ENCODE results near the gene EIF4E3. TPM values are rescaled to one million over a fixed set of nuclear protein-coding genes. Genes with fewer than 3 reads are reported as not detected.

The EIF4E3 gene
- total RNA-seq, 3 donors from 2014 or later (not counting 1 experiment from before 2014, with no cell fraction given) = 44.9 to 52.2 (median 46.7) TPM

DNA sequence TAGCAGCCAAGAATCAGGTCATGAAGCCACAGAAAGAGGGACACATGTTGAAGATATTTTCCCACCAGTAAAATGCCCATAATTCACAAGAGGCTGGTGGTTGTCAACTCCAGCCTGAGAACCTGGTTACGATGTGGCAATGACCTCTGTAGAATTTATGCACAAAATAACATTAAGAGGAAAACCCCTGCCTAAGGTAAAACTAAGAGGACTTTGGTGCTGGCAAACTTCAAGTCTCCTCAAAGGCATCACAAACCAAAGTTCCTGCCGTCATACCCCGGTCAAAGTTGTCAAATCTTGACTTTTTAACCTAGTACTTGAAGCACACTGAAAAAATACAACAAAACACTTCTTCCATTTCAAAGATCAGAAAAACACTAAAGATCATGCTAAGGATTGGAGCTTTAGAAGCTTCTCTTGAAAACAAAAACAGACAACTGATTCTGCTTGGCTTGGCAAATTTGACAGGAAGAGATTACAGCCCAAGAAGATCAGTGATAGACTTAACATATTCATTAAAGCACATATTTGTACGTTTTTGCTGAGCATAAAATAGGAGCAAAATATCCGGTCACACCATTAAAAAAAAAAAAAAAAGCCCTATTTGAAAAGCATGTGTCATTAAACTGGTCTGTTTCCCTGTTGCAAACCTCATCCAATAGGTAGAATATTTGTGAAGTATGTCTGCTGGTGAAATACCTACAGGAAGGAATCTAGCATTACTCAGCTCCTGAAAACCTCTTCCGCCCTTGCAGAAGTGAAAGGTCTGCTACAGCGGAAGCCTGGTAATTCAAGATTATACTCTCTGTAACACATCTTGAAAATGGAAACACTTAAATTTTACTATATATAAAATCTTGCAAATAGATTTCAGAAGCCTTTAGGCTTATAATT is 22.8 kb downstream of the EIF4E3 start:
- Histone ChIP-seq H3K9me3 (ENCODE audit: control insufficient read depth, insufficient read depth, low read length) (no peaks in the 10 kb centered on the region), H3K4me1 (ENCODE audit: control insufficient read depth, insufficient read depth, low read length) (peaks cover 20% of the 10 kb centered on the region), H3K36me3 (ENCODE audit: control insufficient read depth, insufficient read depth, low read length) (peaks cover 4% of the 10 kb centered on the region), H3K27me3 (ENCODE audit: control insufficient read depth, insufficient read depth, low read length) (no peaks in the 10 kb centered on the region), H3K4me3 (ENCODE audit: low read length) (no peak overlapping the region), H3K27ac (ENCODE audit: low read length) (peak overlapping the region; percentile 59)
- DNase-seq (peak in 1 of 2 donors; percentile 69), ATAC-seq (peak; percentile 83 to 88 (median 85))
- intact Hi-C loops (cut with micrococcal nuclease) = loop anchor here (10.0 kb wide), 1 partner anchor 1142 kb away; the partner anchor contains the start of gene SHQ1
- H3K4me3 Mint-ChIP-seq = peak overlapping the region; percentile 84
- H3K27me3 Mint-ChIP-seq (ENCODE audit: low read depth in 2 of 2) = no peaks in the 10 kb centered on the region
- peaks cover 58 to 67% of the 10 kb centered on the region in 2 donors for H3K4me1 Mint-ChIP-seq
- 17% methylated on average over 6 of the region's 7 CpGs for WGBS (ENCODE audit: insufficient coverage)
- TF ChIP-seq, protein P1, sequence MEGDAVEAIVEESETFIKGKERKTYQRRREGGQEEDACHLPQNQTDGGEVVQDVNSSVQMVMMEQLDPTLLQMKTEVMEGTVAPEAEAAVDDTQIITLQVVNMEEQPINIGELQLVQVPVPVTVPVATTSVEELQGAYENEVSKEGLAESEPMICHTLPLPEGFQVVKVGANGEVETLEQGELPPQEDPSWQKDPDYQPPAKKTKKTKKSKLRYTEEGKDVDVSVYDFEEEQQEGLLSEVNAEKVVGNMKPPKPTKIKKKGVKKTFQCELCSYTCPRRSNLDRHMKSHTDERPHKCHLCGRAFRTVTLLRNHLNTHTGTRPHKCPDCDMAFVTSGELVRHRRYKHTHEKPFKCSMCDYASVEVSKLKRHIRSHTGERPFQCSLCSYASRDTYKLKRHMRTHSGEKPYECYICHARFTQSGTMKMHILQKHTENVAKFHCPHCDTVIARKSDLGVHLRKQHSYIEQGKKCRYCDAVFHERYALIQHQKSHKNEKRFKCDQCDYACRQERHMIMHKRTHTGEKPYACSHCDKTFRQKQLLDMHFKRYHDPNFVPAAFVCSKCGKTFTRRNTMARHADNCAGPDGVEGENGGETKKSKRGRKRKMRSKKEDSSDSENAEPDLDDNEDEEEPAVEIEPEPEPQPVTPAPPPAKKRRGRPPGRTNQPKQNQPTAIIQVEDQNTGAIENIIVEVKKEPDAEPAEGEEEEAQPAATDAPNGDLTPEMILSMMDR (IDR thresholded peaks at IDR 0.05) = no peak
- H3K27ac Mint-ChIP-seq = peak overlapping the region; percentile 93 to 95
- no peaks in the 10 kb centered on the region for H3K9me3 Mint-ChIP-seq
- no peaks in the 10 kb centered on the region for H3K36me3 Mint-ChIP-seq

GRCh38 chr3:71701251-71701762 is 23.9 kb downstream of the EIF4E3 start:
- H3K27ac Mint-ChIP-seq = peak overlapping the region; percentile 93 to 95
- peak overlapping the region; percentile 84 for H3K4me3 Mint-ChIP-seq
- H3K27me3 Mint-ChIP-seq (ENCODE audit: low read depth in 2 of 2) = no peaks in the 10 kb centered on the region
- no peak overlapping the region for H3K4me3 ChIP-seq (ENCODE audit: low read length)
- peaks cover 57 to 62% of the 10 kb centered on the region in 2 donors for H3K4me1 Mint-ChIP-seq
- no peak overlapping the region for H3K27ac ChIP-seq (ENCODE audit: low read length)
- no peak for ATAC-seq
- TF ChIP-seq, protein P1 (IDR thresholded peaks at IDR 0.05) = no peak
- H3K9me3 ChIP-seq (ENCODE audit: control insufficient read depth, insufficient read depth, low read length) = no peaks in the 10 kb centered on the region
- 99% methylated on average over 3 of the region's 3 CpGs for WGBS (ENCODE audit: insufficient coverage)
- H3K27me3 ChIP-seq (ENCODE audit: control insufficient read depth, insufficient read depth, low read length) = no peaks in the 10 kb centered on the region
- H3K36me3 ChIP-seq (ENCODE audit: control insufficient read depth, insufficient read depth, low read length) = peaks cover 4% of the 10 kb centered on the region
- no peaks in the 10 kb centered on the region for H3K9me3 Mint-ChIP-seq
- H3K36me3 Mint-ChIP-seq = no peaks in the 10 kb centered on the region
- H3K4me1 ChIP-seq (ENCODE audit: control insufficient read depth, insufficient read depth, low read length) = peaks cover 20% of the 10 kb centered on the region
- DNase-seq = no peak
- intact Hi-C loops (cut with micrococcal nuclease) = loop anchor here (10.0 kb wide), 1 partner anchor 1143 kb away; the partner anchor contains the start of gene SHQ1

GRCh38 chr3:71695000-71695482 is 30.2 kb downstream of the EIF4E3 start:
- no peak overlapping the region for H3K4me3 ChIP-seq (ENCODE audit: low read length)
- TF ChIP-seq, protein P1 (IDR thresholded peaks at IDR 0.05) = no peak
- H3K36me3 ChIP-seq (ENCODE audit: control insufficient read depth, insufficient read depth, low read length) = peaks cover 12% of the 10 kb centered on the region
- Mint-ChIP-seq H3K27ac (peak overlapping the region; percentile 7 to 60), H3K36me3 (peaks cover 11% of the 10 kb centered on the region), H3K4me3 (no peak overlapping the region), H3K4me1 (peaks cover 2 to 4% of the 10 kb centered on the region in 2 donors), H3K27me3 (ENCODE audit: low read depth in 2 of 2) (no peaks in the 10 kb centered on the region), H3K9me3 (no peaks in the 10 kb centered on the region)
- WGBS (ENCODE audit: insufficient coverage) = 97% methylated on average over 6 of the region's 7 CpGs
- H3K27ac ChIP-seq (ENCODE audit: low read length) = no peak overlapping the region
- DNase-seq (no peak), ATAC-seq (no peak)
- H3K27me3 ChIP-seq (ENCODE audit: control insufficient read depth, insufficient read depth, low read length) = no peaks in the 10 kb centered on the region
- intact Hi-C loops (cut with micrococcal nuclease) = no loop called here
- no peaks in the 10 kb centered on the region for H3K4me1 ChIP-seq (ENCODE audit: control insufficient read depth, insufficient read depth, low read length)
- H3K9me3 ChIP-seq (ENCODE audit: control insufficient read depth, insufficient read depth, low read length) = no peaks in the 10 kb centered on the region

Data from natural killer cell (primary cell).